Measurements from ENCODE around the gene ITIH1.
A peak's percentile ranks its signal among the peaks of the same experiment; 100 is the strongest.

The ITIH1 gene

DNA sequence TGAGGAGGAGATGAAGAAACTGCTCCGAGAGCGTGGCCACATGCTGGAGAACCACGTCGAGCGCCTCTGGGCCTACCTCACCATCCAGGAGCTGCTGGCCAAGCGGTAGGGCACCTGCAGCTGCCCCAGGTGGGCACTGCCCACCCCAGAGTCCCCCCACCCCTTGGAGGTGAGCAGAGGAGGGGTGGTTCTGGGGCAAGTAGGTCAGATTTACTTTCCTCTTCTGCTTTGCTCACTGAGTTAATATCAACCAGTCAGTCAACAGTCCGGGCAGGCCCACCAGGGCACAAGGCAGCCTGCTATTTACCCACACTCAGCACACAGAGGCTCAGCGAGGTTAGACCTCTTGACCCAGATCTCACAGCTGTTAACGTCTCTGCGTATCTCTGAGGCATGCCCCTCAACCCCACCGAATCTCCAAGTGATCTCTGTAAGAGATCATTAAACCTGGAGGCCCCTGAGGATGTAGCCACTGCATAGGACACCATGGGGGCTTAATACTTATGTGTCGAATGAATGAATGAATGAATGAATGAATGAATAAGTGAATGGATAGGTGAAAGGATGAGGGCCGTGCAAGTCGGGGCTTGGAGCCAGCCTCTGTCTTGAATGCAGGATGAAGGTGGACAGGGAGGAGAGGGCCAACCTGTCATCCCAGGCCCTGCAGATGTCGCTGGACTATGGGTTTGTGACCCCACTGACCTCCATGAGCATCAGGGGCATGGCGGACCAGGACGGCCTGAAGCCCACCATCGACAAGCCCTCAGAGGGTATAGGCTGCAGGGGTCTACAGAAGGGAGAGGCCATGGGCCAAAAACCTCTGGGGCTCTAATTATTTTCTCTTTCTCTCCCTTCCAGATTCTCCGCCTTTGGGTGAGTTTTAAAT lies 9.2 kb downstream of the ITIH1 start:
- H3K4me3 ChIP-seq (ENCODE audit: control insufficient read depth, low read depth, low read length), result no peak overlapping the region
- DNase-seq (ENCODE audit: low read depth), result no peak
- TF ChIP-seq, protein P1, sequence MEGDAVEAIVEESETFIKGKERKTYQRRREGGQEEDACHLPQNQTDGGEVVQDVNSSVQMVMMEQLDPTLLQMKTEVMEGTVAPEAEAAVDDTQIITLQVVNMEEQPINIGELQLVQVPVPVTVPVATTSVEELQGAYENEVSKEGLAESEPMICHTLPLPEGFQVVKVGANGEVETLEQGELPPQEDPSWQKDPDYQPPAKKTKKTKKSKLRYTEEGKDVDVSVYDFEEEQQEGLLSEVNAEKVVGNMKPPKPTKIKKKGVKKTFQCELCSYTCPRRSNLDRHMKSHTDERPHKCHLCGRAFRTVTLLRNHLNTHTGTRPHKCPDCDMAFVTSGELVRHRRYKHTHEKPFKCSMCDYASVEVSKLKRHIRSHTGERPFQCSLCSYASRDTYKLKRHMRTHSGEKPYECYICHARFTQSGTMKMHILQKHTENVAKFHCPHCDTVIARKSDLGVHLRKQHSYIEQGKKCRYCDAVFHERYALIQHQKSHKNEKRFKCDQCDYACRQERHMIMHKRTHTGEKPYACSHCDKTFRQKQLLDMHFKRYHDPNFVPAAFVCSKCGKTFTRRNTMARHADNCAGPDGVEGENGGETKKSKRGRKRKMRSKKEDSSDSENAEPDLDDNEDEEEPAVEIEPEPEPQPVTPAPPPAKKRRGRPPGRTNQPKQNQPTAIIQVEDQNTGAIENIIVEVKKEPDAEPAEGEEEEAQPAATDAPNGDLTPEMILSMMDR (conservative IDR thresholded peaks at IDR 0.05; ENCODE audit: control insufficient read depth, insufficient read depth, low read depth, low read length), result no peak

DNA sequence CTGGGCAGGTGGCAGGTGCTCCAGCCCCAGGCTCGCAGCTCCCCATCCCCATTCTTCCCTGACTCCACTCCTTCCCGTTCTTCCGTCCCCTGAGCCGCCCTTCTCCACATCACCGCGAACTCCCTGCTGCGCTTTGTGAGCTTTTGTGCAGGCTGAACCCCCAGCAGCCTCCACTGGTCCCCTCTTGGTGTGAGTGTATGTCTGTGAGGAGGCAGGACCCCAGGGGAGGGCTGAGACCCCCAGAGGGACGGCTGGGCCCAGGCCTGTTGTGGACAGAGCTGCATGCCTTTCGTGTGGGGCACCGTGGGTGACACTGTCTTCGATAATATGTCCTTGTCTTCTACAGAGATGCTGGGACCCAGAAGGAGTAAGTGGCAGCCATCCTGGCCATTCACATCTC lies 9.8 kb downstream of the ITIH1 start:
- DNase-seq (ENCODE audit: low read depth), result no peak
- TF ChIP-seq, protein P1 (conservative IDR thresholded peaks at IDR 0.05; ENCODE audit: control insufficient read depth, insufficient read depth, low read depth, low read length), result no peak
- H3K4me3 ChIP-seq (ENCODE audit: control insufficient read depth, low read depth, low read length), result no peak overlapping the region

DNA sequence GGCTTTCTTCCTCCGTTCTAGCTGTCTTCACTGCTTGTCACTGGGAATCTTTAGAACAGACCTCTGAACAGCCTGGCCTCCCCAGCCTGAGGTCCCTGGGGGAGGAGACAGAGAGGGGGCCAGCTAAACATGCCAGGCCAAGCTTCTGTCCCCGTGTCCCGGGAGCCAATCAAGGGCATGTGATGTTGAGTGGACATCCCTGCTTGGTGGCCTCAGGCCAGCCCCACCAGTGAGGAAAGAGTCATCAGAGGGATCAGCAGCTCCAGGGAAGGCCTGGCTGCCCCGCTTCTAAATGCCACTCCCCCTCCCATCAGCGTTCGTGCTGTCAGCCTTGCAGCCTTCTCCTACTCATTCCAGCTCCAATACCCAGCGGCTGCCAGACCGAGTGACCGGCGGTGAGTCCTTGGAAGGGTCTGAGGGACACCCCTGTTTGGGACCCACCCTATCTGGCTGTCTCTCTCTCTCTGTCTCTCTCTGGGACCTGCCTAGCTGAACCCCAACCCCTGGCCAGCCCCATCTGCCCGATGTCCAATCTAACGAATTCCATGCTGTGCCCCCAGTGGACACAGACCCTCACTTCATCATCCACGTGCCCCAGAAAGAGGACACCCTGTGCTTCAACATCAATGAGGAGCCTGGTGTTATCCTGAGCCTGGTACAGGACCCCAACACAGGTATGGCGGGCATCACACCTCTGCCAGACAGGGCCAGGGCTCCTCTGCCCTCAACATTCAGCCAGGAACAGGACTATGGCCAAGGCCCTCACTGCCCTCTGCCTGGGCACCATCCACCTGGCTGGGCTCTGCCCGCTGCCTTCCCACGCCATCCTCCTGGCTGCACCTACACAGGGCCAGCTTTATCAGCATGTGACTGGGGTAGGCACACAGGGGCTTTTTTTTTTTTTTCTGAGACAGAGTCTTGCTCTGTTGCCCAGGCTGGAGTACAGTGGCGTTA lies 10.6 kb downstream of the ITIH1 start:
- peak; percentile 16 for DNase-seq (ENCODE audit: low read depth)
- no peak overlapping the region for H3K4me3 ChIP-seq (ENCODE audit: control insufficient read depth, low read depth, low read length)
- TF ChIP-seq, protein P1 (conservative IDR thresholded peaks at IDR 0.05; ENCODE audit: control insufficient read depth, insufficient read depth, low read depth, low read length), result no peak

DNA sequence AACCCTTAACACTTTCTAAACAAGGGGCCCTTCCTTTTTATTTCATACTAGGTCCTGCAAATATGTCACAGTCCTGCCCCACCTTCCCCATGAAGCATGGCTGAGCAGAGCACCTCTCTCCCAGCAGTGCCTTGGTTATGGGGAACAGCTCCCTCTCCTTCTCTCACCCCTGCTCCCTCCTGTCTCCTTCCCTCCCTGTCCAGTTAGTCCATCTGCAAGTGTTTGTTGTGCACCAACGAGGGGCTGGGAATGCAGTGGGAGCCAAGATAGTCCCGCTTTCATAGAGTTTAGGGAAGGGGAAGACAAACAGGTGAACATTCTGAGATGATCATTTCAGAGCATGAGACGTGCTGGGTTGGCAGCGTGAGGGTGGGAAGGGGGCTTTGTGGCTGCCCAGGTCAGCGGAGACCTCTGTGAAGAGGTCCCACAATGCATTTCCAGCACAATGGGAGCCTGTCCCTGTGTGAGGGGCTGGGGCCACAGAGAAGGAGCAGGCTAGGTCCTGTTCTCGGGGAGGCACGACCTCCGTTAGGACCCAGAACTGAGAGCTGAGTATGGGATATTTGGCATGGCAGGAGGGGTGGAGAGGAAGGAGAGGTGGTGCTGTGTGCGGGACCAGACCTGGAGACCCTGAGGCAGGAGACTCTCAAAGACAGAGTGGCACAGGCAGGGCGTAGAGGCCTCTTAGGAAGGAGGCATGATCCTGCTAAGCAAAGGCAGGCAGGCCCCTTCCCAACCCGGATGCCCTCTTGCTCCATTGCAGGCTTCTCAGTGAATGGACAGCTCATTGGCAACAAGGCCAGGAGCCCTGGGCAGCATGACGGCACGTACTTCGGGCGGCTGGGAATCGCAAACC lies 11.7 kb downstream of the ITIH1 start:
- TF ChIP-seq, protein P1 (conservative IDR thresholded peaks at IDR 0.05; ENCODE audit: control insufficient read depth, insufficient read depth, low read depth, low read length), result no peak
- H3K4me3 ChIP-seq (ENCODE audit: control insufficient read depth, low read depth, low read length), result no peak overlapping the region
- DNase-seq (ENCODE audit: low read depth), result no peak

DNA sequence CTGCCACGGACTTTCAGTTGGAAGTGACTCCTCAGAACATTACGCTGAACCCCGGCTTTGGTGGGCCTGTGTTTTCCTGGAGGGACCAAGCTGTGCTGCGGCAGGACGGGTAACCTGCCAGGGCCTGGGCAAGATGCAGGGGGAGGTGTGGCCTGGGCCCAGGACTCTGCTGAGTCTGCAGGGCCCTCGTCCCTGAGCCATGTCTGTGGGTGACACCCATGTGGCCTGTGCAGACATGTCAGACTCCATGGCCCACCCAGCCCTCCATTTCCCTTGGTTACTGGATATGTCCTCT lies 12.3 kb downstream of the ITIH1 start:
- DNase-seq (ENCODE audit: low read depth), result no peak
- no peak overlapping the region for H3K4me3 ChIP-seq (ENCODE audit: control insufficient read depth, low read depth, low read length)
- TF ChIP-seq, protein P1 (conservative IDR thresholded peaks at IDR 0.05; ENCODE audit: control insufficient read depth, insufficient read depth, low read depth, low read length), result no peak

DNA sequence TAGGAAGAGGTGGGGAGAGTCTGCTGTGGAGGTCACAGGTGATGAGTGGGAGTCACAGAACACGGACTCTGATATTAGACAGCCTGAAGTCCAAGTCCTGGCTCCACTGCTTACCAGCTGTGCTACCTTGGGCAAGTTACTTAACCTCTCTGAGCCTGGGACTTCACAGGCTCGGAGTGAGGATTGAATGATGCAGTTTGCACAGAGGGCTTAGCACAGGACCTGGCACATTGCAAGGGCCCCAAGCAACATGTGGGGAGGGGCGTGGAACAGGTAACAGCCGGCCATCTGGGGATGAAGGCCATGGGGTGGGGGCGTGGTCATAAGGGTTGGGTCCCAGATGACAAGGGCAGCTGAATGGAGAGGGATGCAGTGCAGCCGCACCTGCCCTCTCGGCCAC lies 12.9 kb downstream of the ITIH1 start:
- DNase-seq (ENCODE audit: low read depth), result no peak
- H3K4me3 ChIP-seq (ENCODE audit: control insufficient read depth, low read depth, low read length), result no peak overlapping the region

More for the DNA sequence above, 12.9 kb downstream of the ITIH1 start:
- TF ChIP-seq, protein P1 (conservative IDR thresholded peaks at IDR 0.05; ENCODE audit: control insufficient read depth, insufficient read depth, low read depth, low read length), result no peak
